AG08396 (cell line): ENCODE results near the gene KCNAB1.
"Not testable (repeated sequence)": the region's sequence is repeated elsewhere in the genome, so short reads cannot be mapped to it uniquely, and the experiment has no call there.

Source experiments
- DNase-seq: peaks from one replicate; pipeline ENCODE4 v3.0.0; 2012; ENCODE audit warnings: low spot score, mixed read lengths

KCNAB1 gene

DNA sequence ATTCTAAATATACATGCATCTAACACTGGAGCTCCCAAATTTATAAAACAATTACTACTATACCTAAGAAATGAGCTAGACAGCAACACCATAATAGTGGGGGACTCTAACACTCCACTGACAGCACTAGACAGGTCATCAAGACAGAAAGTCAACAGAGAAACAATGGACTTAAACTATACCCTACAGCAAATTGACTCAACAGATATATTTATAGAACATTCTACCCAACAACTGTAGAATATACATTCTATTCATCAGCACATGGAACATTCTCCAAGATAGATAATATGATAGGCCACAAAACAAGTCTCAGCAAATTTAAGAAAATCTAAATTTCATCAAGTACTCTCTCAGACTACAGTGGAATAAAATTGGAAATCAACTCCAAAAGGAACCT lies 102.0 kb downstream of the KCNAB1 start:
- DNase-seq, result not testable (repeated sequence)

DNA sequence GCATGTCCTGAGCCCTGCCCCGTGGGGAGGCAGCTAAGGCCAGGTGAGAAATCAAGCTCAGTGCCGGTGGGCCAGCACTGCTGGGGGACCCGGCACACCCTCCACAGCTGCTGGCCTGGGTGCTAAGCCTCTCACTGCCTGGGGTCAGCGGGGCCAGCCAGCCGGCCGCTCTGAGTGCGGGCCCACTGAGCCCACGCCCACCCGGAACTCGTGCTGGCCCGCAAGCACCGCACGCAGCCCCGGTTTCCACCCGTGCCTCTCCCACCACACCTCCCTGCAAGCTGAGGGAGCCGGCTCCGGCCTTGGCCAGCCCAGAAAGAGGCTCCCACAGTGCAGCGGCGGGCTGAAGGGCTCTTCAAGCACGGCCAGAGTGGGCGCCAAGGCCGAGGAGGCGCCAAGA lies 103.7 kb downstream of the KCNAB1 start:
- not testable (repeated sequence) for DNase-seq

GRCh38 chr3:156226676-156227420 lies 106.5 kb downstream of the KCNAB1 start:
- DNase-seq, result no peak

- DNase-seq, result no peak
These were observed 107.3 kb downstream of the KCNAB1 start for GRCh38 chr3:156227704-156228103.

GRCh38 chr3:156230278-156230900 lies 110.0 kb downstream of the KCNAB1 start:
- no peak for DNase-seq

- DNase-seq, result not testable (repeated sequence)
These were observed 110.8 kb downstream of the KCNAB1 start for GRCh38 chr3:156231221-156231620.

DNA sequence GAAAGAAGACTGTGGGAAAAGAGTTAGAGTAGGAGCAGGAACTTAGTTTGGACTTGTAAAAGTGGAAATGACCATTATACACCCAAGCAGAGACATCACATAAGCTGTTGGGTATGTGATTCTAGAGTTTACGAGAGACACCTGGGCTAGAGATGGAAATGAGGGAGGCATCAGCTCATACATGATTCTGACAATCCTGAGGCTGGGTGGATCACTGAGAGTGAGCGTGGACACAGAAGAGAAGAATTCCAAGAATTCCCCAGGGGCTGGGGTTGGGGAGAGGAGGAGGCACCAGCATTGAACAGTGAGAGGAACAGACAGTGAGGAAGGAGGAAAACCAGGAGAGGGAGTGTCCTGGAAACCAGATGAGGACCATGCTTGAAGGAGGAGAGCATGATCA lies 113.5 kb downstream of the KCNAB1 start:
- no peak for DNase-seq

- no peak for DNase-seq
These were observed 116.3 kb downstream of the KCNAB1 start for GRCh38 chr3:156236556-156237260.

GRCh38 chr3:156240642-156241041 lies 120.3 kb downstream of the KCNAB1 start:
- no peak for DNase-seq

GRCh38 chr3:156246961-156247725 lies 126.8 kb downstream of the KCNAB1 start:
- no peak for DNase-seq

- DNase-seq, result no peak
These were observed 130.2 kb downstream of the KCNAB1 start for GRCh38 chr3:156250550-156250949.

DNA sequence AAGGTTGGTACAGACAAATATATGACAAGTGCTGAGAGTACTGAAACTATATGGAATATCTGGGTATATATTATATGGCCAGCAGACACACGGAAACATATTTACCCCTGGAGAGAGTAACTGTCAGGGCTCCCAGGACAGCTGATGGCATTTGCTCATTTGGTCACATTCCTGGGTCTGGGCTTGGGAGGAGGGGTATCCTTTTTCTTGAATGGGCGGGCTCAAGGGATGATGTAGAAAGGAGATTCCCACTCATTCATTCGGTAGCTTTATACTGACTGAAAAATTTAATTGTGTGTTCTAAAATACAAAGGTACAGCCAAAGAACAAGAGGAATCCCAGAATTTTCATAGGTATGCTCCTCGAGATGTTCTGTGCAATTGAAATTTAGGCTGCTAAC lies 131.0 kb downstream of the KCNAB1 start:
- no peak for DNase-seq

GRCh38 chr3:156252656-156253055 lies 132.3 kb downstream of the KCNAB1 start:
- no peak for DNase-seq

DNA sequence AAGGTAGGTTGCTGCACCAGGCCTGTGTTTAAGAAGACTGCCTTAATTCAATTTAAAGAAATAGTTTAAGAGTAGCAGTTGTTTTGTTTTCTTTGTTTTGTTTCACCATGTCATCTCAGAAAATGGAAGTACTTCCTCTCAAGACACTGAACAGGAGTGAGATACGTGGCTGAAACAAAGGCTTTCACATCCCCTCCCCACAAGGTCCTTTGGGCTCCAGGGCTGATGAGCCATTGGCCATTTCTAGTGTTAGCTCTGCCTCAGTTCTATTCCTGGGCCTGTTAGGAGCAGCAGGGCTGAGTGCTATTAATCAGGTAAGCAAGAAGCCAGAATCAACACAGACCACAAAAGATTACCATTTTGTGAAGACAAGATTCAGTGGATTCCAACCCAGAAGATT lies 132.8 kb downstream of the KCNAB1 start:
- DNase-seq, result no peak

- no peak for DNase-seq
These were observed 135.9 kb downstream of the KCNAB1 start for GRCh38 chr3:156256256-156256655.

- no peak for DNase-seq
These were observed 136.6 kb downstream of the KCNAB1 start for GRCh38 chr3:156256945-156257344.

GRCh38 chr3:156258301-156258700 lies 137.9 kb downstream of the KCNAB1 start:
- DNase-seq, result no peak

DNA sequence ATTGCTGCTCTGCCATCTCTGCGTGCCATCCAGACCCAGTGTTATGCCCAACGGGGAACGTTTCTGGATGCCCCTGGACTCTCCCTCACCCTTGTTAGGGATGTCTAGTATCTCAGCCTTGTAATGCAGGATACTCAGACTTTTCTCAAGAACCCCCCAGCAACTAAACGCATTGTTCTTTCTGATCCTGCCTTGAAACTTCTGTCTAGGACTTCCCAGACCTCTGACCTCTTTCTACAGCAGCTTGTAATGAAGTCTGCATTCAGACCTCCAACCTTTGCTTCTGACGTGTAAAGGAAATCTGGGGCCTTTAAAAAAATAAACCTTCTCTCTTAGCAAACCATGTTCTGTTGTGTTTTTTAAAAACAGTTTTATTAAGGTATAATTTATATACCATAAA lies 139.5 kb downstream of the KCNAB1 start:
- no peak for DNase-seq

GRCh38 chr3:156260331-156260730 lies 140.0 kb downstream of the KCNAB1 start:
- no peak for DNase-seq

DNA sequence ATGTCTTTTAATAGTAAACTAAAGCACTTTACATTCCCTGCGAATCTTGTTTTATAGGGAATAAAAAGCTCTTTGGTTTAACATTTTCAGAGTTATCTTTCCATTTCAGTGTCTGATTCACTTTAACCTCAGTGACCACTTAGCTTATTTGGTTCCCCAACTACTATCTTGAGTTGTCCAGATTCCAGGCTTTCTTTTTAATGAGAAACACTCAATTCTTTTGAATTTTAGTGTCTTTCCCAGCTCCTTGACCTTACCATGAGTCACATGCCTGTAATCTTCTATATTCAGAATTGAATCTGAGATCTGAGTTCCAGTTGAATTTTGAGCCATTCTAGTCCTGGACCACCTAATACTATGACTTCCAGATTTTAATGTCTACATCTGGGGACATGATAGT lies 144.4 kb downstream of the KCNAB1 start:
- DNase-seq, result no peak

DNA sequence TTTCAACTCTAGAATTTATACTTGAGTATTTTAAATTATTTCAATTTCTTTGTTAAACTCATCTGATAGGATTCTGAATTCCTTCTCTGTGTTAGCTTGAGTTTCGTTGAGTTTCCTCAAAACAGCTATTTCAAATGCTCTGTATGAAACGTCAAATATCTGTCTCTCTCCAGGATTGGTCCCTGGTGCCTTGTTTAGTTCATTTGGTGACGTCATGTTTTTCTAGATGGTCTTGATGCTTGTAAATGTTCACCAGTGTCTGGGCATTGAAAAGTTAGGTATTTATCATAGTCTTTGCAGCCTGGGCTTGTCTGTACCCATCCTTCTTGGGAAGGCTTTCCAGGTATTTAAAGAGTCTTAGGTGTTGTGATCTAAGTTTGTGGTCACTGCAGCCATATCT lies 151.1 kb downstream of the KCNAB1 start:
- no peak for DNase-seq

- DNase-seq, result no peak
These were observed 151.8 kb downstream of the KCNAB1 start for GRCh38 chr3:156271995-156272719.
